Activated T-cell treated with anti-CD3 and anti-CD28 coated beads for 4 hours (primary cell): Measurements from ENCODE around the gene SLC35A3.
A peak's percentile ranks its signal among the peaks of the same experiment; 100 is the strongest.
"Not testable (repeated sequence)": the region's sequence is repeated elsewhere in the genome, so short reads cannot be mapped to it uniquely, and the experiment has no call there.

Source experiments
- DNase-seq: peaks from one replicate; pipeline ENCODE4 v3.0.0-alpha.2; 2020

Gene SLC35A3

DNA sequence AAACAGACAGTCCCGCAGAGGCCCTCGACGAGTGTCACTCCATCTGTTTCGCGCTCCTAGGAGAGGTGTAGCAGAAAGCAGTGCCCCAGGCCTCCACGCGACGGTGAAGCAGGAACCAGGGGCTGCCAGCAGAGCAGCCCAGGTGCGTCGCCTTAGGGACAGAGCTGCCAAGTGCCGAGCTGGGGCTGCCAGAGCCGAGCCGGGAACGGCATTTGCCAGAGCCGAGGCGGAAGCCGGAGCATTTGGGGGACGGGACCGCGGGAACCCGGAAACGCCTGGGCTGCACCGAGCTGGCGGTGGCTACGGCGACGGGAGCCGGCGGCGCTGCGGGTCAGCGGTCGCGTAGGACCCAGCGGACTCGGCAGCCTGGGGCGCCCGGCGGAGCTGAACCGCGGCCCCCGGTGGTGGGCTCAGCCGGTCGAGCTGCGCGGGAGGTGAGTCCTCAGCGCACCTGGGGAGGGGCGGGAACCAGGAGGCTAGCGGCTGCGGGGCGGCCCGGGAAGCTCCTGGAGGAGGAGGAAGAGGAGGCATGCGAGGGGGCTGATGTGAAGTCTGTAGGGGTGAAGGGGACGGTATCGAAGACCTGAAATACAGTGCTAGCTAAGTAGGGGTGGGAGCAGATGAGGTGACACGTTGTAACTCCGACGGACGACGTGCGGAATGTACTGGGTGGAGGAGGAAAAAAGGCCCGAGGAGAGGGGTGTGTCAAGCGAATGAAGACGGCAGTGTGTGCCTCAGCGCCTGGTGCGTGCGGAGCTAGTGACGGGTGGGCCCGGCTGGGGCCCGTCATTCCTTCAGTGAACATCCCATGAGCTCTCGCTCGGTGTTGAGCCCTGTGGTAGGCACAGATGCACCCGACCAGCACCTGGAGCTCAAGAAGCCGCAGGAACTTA is at the start of gene SLC35A3:
TSS of gene SLC35A3 (plus strand) at position 268 of the 893 bp plus-strand sequence. CDS start 23,559 bp downstream, outside the sequence.
- peak; percentile 61 for DNase-seq

DNA sequence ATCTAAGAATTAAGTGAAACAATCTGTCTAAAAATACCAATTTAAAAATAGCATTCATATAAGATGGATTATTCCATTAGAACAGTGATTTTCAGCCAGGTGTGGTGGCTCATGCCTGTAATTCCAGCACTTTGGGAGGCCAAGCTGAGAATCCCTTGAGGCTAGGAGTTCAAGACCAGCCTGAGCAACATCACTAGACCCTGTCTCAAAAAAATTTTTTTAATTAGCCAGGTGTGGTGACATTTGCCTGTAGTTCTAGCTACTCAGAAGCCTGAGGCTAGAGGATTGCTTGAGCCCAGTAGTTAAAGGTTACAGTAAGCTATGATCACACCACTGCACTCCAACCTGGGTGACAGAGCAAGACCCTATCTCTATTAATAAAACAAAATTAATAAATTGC is 35.0 kb upstream of the SLC35A3 start:
- no peak for DNase-seq

DNA sequence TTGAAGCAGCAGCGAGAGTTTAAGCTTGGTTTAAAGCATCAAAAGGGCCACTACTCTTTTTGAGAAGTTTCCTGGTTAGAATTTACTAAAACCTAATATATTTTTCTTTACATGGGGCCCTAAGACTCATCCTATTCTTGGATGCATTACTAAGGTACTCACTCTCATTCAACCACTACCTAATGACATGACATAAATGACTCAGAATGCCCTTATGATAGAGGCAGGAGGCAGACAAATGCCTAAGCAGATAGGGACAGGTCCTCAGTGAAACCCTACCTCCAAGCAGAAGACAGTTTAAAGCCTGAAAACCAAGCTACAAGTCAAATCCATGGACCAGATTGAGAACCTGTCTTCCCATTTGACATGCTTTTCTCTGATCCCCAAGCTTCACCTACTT is 34.3 kb upstream of the SLC35A3 start:
- no peak for DNase-seq

DNA sequence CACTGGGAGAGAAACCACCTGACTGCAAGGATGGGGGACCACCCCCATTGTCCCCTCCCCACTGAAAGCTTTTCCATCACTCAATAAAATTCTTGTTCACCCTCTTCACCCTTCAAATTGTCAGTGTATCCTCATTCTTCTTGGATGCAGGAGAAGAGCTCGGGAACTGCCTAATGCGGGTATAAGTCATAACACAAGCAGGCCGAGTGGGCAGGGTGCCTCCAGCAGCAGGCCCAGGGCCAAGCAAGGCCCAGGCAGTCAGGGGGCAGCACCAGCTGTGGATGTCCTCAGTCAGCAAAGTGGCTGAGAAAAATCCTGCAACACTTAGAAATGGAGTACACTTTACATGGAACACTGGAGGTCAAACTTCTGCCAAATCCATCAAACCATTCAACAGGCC is 33.7 kb upstream of the SLC35A3 start:
- no peak for DNase-seq

DNA sequence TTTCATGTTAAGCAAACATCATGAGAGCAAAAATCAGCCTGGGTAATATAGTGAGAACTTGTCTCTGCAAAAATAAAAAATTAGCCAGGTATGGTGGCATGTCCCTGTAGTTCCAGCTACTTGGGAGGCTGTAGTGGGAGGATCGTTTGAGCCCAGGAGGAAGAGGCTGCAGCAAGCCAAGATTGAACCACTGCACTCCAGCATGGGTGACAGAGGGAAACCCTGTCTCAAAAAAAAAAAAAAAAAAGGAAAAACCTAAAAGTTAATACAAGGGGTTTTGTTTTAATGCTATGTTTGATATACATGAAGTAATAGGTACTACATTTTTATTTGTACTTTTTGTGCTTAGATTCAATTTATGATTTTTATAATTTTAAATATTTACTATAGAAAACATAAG is 27.1 kb upstream of the SLC35A3 start:
- no peak for DNase-seq

DNA sequence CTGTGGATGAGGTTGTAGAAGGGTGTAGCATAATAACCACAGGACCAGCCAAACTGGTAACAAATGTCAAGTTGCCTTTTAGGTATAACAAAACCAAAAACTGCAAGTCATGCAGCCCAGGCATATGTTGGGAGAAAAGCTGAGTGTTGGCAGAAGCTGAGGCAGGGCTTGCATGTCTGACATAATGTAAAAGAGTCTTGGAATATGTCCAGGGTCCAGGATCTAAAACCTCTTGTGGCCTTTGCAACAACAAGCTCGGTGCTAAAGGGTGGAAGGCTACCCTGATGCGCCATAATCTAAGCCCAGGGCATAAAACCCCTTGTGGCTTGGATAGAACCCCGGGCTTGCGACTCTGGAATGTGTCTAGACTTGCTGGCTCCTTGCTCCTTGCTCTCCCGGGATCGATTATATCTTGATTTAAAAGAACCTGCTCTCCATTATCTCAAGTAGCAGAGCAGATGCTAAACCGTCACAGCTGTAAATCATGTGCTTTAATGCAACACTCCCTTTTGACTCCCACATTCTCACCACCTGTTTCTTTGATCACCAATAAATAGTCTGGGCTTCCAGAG is 26.5 kb upstream of the SLC35A3 start:
- DNase-seq = no peak

DNA sequence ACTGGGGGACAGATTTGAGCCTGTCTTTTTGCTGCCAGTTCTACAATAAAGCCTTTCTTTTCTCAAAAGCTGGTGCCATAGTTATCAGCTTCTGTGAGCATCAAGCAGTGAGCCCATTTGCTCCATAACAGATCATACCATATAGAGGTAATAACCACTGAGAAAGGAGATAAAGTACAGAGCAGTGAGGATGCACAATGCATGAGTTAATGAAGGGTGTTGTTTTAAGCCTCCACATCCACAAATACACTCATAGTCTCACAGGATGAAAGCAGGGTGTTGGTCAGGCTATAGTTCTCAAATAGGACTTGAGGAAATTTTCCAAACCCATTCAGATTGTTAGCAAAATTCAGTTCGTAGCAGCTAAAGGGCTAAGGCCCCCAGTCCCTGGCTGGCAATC is 25.6 kb upstream of the SLC35A3 start:
- DNase-seq = no peak

DNA sequence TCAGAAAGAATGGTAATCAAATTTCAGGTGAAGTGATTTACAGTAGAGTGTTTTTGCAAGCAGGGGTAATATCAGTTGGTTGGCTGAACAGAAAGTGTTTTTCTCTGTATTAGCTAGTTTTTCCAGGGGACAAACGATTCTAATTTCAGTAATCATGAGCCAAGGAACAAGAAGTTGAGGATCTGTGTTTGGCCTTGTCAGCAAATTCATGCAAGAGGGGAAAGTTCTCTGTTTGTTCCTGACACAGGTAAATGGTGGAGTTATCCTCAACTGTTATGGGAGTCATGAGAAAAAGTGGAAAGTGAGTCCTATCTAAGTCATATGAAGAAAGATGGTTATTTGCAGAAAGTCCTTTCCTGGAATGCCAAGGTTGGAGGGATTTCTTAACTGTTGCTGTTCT is 24.6 kb upstream of the SLC35A3 start:
- no peak for DNase-seq

DNA sequence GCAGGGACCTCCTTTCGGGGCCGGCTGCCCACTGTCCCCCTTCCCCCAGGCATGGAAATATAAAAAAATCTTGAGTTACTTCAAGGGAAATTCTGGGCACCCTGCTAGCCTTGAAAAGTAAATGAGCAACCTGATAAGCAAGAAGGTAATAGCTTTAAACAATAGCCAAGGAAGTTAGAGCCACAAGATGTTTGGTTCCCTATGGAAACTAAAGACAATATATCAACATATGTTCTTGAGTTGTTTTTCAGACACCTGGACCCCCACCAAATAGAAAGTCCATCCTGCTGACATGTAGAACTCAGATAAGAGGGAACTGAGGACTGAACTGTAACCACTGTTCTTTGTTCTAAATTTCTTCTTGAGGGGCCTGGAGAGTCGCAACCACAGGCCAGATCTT is 19.3 kb upstream of the SLC35A3 start:
- DNase-seq = no peak

DNA sequence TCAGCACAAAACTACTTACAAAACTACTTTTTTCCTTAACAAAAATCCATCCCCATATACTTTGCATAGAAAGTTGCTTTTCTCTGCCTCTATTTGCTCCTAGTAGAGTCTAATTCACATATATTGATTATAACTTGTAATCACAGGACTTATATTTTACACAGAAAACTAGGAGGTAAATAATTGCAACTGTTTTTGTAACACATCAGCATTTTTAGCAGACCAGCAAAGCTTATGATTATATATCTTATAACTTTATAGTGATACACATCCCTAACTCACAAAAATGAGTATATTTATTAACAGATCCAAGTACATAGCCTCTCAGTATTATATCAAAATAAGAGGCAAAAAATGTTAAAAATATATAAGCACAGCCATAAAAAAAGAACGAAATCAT is 17.3 kb upstream of the SLC35A3 start:
- DNase-seq = no peak

DNA sequence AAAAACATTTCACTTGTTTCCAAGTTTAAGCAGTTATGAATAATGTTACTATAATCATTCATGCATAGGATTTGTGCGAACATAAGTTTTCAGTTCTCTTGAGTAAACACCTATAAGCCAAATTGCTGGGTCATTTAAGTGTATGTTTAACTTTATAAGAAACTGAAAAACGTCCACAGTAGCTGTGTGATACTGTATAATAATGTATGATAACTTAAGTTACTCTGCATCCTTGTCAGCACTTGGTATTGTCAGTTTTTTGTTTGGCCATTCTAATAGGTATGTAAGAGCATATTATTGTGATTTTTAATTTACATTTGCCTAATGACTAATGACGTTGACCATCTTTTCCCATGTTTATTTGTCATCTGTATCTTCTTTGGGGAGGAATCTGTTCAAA is 14.4 kb upstream of the SLC35A3 start:
- DNase-seq = no peak

DNA sequence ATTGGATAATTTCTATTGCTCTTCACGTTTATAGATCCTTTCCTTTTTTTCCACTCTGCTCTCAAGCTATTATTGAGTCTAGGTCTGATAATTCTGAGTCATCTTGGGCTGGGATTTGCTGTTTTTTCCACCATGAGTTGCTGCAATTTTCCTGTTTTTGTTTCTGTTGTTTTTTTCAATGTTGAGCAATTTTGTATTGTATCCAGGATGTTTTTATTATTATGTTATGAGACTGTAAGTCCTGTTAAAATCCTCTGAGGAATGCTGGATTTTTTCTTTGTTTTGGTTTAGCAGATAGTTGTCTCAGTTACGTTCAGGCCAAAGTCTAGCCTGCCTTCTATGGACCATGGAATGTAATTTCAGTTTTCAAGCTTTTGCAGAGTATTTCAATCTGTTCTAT is 13.0 kb upstream of the SLC35A3 start:
- DNase-seq = no peak

DNA sequence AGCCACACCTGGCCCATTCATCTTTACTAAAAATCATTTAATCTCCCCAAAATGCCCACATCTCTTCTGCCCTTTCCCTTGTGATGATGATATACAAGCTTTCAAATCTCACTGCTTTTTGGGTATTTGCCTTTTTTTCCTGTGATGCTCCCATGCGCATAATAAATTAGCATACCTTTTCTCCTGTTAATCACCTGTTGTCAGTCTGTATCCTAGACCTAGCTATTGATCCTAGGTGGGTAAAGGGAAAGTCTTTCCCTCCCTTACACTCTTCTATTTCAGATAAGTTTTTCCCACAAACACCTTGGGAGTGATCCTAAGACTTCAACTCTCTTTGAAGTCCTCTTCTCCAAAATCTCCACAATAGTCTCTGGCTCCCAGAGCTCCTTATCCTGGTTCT is 12.0 kb upstream of the SLC35A3 start:
- no peak for DNase-seq

DNA sequence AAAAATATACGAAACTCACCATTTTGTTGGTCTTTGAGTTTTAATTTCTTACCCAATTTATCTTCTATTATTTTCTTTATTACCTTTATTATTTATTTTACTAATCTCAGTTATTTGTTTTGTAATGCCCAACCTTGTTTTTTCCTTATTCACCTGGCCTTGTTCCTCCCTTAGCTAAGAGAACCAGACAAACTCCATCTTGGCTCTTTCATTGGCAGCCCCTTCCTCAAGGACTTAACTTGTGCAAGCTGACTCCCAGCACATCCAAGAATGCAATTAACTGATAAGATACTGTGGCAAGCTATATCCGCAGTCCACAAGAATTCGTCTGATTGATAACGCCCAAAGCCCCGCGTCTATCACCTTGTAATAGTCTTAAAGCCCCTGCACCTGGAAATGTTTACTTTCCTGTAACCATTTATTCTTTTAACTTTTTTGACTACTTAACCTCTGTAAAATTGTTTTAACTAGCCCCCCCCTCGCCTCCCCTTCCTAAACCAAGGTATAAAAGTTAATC is 10.5 kb upstream of the SLC35A3 start:
- DNase-seq = not testable (repeated sequence)

DNA sequence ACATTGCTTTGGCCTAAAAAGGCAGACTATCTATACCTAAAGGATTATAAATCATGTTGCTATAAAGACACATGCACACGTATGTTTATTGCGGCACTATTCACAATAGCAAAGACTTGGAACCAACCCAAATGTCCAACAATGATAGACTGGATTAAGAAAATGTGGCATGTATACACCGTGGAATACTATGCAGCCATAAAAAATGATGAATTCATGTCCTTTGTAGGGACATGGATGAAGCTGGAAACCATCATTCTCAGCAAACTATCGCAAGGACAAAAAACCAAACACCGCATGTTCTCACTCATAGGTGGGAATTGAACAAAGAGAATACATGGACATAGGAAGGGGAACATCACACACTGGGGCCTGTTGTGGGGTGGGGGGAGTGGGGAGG is 9.5 kb upstream of the SLC35A3 start:
- DNase-seq = not testable (repeated sequence)

DNA sequence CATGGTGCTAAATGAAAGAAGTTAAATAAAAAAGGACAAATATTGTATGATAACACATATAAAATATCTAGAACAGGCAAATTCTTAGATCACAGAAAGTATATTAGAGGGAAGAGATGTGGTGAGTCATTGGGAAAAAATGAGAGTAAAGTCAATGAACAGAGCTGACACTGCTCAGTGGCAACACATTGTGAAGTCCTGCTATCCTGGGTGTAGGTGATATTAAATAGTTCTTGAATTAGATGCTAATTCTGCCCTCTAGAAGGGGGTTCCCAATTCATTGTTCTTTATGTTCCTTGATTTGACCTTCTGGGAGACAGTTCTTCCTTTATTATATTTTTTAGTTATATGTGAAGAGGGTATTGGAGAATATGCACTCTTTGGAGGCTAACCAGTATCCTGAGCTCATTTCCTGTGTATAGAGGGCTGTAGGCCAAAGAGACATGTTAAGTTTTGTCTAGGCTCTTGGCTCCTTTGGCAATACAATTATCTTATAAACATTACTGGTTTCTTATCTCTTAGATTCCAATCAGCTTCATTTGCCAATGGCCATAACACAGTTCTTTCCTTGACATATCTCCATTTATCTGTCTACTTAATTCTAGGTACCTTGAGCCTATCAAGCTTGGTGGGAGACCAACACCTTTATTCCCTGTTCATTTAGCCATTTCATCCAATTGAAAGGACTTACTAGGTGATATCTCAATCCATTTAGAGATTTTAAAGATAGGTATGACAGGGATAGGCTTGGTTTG is 6.6 kb upstream of the SLC35A3 start:
- no peak for DNase-seq

DNA sequence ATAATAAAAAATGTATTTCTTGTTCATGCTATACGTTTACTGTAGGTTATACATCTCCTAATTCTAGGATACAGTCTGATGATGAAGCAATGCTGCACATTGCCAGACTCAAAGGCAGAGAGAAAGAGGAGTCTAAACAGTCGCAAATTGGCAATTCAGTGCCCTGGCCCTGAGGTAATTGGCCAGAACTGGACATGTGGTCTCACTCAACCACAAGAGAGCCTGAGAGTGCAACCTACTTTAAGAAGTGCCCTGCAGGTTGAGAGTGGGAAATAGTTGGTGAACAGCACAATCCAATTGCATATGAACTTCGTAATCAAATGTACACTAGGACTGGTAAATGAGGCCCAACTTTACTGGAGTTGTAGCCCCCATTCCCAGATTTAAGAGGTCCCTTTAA is 5.0 kb upstream of the SLC35A3 start:
- no peak for DNase-seq

DNA sequence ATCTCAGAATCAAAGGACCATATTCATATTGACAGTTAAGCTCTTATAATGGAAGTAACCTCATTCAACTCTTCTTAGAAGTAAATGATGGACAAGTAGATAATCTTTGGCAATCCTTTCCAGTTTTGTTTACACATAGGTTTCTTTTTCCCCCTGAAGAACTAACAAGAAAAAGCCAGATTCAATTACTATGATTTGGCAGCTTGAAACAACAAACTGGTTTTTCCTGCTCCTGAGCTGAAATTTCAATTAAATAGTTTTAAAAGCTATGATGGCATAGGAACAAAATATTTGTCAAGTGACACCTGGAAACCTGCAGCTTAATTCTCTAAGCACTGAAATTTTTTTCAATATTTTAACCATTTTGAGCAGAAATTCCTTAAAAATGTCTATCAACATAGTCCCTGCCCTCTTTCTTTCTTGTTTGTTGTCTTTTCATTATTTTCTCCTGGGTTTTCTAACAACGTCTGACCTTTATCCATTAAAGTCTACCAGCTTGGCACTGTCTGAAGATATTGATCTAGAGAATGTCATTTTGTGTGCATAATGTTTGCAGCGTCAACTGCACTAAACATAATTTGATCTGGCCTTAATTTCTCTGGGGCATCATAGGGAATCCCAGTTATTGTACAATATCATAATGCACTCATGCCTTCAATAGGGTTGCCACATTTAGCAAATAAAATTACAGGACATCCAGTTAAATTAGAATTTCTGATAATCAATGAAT is 4.0 kb upstream of the SLC35A3 start:
- no peak for DNase-seq

DNA sequence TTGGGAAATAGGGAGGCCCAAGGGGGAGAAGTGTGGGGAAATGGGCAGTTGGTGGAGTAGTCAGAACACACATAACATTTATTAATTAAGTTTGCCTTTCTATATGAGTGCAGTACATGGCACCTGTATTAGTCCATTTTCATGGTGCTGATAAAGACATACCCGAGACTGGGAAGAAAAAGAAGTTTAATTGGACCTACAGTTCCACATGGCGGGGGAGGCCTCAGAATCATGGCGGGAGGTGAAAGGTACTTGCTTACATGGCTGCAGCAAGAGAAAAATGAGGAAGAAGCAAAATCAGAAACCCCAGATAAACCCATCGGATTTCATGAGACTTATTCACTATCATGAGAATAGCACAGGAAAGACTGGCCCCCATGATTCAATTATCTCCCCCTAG is 1.6 kb upstream of the SLC35A3 start:
- no peak for DNase-seq

DNA sequence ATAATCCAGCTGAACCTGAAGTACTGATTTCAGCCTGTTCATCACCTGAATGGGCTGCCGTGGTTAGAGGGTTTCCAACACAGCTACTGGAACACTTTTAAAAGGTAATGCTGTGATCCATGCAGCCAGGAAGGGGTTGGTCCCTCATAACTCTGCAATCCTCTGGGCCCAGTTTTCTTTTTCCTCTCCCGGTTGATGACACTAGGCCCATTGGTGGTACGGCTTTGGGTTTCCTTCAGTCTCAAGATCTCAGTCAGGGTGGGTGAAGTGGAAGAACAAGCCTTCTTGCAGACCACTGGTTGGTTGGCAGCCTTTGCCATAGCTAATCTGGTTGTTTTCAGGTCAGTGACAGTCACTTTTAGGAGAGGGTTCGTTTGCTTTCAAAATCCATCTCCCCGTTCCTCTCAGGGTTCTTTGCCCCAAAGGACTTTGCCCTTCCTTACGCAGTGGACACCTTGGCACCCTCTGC is 502 bp upstream of the SLC35A3 start:
- no peak for DNase-seq

DNA sequence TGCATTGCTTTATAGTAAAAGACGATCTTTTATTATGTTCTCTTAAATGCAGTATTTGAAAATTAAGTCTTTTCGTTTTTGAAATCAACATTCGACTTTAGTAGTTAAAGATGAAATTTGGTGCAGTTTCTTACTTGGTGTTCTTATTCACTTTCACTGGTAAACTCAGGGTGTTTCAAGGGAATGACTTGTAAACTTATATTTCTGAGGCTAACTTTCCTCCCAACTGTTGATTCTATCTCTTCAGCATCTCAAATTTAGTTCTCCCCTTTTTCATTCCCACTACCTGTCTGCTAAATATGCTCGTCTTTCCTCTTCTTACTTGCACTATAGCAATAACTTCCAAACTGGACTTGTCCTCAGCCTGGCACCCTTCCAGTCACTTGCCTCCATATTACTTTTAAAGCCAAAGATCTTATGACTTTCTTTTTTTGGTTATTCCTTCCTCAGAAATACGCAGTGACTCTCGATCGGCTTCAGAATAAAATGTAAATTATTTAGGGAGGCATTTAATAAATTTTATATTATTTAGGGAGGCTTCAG is 988 bp downstream of the SLC35A3 start:
- DNase-seq = no peak

DNA sequence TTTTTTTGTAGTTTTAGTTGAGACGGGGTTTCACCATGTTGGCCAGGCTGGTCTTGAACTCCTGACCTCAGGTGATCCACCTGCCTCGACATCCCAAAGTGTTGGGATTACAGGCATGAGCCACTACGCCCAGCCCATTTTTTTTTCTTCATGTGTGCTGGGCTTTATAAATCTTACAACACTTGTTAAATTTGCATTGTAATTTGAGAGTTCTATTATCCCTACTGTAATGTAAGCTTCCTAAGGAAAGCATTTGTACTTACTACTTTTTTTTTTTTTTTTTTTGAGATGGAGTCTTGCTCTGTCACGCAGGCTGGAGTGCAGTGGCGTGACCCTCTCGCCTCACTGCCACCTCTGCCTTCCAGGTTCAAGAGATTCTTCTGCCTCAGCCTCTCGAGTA is 2.3 kb downstream of the SLC35A3 start:
- DNase-seq = not testable (repeated sequence)

DNA sequence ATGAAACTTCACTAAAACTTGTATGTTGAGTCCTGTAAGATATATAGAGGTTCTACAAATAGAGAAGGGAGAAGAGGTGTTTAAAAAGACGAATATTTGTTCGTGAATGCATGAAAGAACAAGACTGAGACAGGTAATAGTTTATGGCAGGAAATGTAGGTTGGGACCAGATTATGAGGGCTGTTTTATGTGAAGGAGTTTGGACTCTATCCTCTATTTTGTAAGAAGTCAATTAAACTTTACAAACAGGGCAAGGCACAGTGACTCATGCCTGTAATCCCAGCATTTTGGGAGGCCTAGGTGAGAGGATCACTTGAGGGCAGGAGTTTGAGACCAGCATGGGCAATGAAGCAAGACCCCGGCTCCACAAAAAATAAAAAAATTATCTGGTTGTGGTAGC is 5.7 kb downstream of the SLC35A3 start:
- DNase-seq = no peak
